Astrocyte (in vitro differentiated cells and primary cell): ENCODE measurements around the gene TRPM7.

ENCODE experiments used
- EZH2 ChIP-seq: IDR thresholded peaks from 2 replicates; pipeline ENCODE4 v1.6.1; 2012; ENCODE audit warnings: mild to moderate bottlenecking, low read length, inconsistent platforms; ENCODE audit not compliant: insufficient read depth
- TF ChIP-seq, protein P1 (sequence below): IDR thresholded peaks from 2 replicates; pipeline ENCODE4 v1.5.1; 2011; ENCODE audit warnings: low read depth, mild to moderate bottlenecking, inconsistent platforms, low read length, moderate library complexity; ENCODE audit not compliant: insufficient read depth

DNA sequence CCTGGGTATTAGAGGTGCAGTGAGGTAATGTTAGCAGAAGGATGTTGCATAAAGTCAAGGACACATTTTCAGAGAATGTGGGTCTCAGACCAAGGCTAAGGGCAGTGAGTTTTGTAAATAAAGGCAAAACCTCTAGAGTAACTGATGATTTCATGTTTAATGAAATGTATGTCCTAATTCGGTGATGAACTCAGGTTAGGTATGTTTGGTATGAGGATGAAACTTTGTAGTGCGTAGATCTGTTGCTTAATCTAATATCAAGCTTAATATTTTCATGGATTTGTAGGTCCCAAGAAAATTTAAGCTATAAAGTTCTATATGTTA, 143.7 kb downstream of the TRPM7 start:
- TF ChIP-seq, protein P1, sequence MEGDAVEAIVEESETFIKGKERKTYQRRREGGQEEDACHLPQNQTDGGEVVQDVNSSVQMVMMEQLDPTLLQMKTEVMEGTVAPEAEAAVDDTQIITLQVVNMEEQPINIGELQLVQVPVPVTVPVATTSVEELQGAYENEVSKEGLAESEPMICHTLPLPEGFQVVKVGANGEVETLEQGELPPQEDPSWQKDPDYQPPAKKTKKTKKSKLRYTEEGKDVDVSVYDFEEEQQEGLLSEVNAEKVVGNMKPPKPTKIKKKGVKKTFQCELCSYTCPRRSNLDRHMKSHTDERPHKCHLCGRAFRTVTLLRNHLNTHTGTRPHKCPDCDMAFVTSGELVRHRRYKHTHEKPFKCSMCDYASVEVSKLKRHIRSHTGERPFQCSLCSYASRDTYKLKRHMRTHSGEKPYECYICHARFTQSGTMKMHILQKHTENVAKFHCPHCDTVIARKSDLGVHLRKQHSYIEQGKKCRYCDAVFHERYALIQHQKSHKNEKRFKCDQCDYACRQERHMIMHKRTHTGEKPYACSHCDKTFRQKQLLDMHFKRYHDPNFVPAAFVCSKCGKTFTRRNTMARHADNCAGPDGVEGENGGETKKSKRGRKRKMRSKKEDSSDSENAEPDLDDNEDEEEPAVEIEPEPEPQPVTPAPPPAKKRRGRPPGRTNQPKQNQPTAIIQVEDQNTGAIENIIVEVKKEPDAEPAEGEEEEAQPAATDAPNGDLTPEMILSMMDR: no peak
- no peak for TF ChIP-seq EZH2
